SH-SY5Y (cell line): Measurements from ENCODE around the gene ATAD3B.

Experiments
- GATA2 ChIP-seq: IDR thresholded peaks from 2 replicates; pipeline ENCODE4 v1.6.1; 2011; ENCODE audit warnings: mild to moderate bottlenecking, low read depth, low read length
- GATA3 ChIP-seq: IDR thresholded peaks from 2 replicates; pipeline ENCODE4 v1.6.1; 2011; ENCODE audit warnings: low read depth, mild to moderate bottlenecking, low read length, moderate library complexity

DNA sequence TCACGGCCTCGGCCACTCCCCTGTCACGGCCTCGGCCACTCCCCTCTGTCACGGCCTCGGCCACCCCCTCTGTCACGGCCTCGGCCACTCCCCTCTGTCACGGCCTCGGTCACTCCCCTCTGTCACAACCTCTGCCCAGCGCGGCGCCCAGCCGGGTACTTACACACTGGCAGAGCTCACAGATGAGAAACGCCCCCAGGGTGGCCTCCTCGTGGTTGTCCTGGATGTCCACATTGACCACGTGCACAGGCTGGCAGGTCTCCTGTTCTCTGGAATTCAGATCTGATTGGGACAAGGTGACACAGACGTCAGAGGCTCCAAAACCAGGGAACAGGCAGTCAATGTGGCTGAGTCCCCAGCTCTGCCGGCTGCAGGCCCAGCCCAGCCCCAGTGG is 72.1 kb downstream of the ATAD3B start:
- TF ChIP-seq GATA2 (no peak), GATA3 (no peak)
